DMS153 (cell line): ENCODE results near the gene GUCY1A2.
"Not testable (repeated sequence)": the region's sequence is repeated elsewhere in the genome, so short reads cannot be mapped to it uniquely, and the experiment has no call there.

Source experiments
- DNase-seq: peaks from one replicate; lab custom pipeline; 2025; lab: John Stamatoyannopoulos, UW

The GUCY1A2 gene

DNA sequence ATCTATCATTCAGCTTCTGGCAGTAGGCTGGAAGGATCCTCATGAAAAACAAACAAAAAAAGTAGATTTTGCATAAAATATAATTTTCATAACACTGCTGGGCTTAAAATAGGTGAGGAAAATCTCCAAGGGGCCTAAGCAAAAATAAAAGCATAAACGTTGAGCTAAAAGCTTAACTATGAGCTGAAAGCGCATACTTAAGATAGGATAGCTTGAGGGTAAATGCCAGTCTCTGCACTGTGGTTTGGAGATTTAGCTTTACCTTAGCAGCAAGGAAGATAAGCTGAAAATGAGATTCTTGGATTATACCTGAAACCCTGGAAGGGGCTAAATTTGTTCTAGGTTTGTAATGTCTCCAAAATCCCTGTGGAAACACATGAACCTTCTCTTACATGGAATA, 183.7 kb downstream of the GUCY1A2 start:
- no peak for DNase-seq

DNA sequence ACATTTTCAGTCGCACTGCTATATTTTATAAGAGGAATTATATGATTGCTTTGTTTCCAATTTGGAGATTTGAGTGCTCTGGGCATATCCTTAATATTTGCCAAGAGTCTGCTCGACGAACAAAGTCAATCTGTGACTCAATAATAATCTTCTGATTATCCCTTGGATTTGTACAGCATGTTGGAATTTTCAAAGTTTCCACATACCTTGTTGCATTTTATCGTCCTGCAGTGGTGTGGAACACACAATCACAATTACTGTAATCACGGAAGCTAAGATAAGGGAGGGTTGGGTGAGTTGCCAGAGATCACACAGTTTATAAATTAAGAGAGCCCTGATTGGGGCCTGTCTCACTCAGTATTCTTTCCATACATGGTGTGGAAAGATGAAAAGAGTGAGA, 189.3 kb downstream of the GUCY1A2 start:
- no peak for DNase-seq

- no peak for DNase-seq
Measured at GRCh38 chr11:106828576-106828975, 189.7 kb downstream of the GUCY1A2 start.

DNA sequence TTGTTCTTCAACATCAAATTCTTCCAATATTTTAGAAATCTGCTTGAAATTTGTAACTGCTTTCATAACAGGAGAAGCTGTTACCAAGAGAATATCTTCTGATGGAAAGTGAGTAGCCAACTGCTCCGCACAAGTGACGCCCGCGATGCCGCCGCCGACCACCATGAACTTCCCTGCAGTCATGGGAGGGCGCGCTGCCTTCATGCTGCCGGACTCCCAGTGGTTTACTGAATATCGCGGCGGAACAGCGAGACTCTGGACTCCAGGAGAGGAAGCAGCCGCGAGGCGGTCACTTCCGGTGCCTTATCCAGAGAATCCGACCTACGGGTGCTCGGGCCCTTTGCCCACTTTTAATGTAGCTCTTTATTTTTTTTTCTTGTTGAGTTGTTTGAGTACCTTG, 190.6 kb downstream of the GUCY1A2 start:
- no peak for DNase-seq

DNA sequence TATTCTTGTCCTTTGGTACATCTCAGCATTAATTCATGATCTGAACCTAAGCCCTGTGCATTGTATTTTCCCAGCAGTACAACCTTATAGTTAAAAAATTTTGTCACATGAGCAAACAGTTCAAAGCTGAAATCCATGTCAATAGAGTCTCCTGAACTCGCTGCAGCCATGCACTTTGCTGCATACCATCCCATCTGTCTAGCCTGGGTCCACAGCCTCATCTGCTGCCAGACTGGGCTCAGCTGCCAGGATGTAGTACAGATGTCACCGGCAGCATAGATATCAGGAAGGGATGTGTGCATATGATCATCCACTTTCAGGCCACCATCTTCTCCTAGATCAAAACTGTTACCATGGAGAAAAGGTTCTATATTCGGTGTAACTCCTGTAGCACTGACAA, 191.7 kb downstream of the GUCY1A2 start:
- not testable (repeated sequence) for DNase-seq

GRCh38 chr11:106821826-106822225, 196.4 kb downstream of the GUCY1A2 start:
- no peak for DNase-seq

GRCh38 chr11:106821291-106821690, 197.0 kb downstream of the GUCY1A2 start:
- DNase-seq = no peak

- no peak for DNase-seq
Measured at GRCh38 chr11:106818443-106818842, 199.8 kb downstream of the GUCY1A2 start.

- DNase-seq = no peak
Measured at GRCh38 chr11:106815209-106815608, 203.1 kb downstream of the GUCY1A2 start.

- no peak for DNase-seq
Measured at GRCh38 chr11:106813806-106814205, 204.5 kb downstream of the GUCY1A2 start.

- DNase-seq = no peak
Measured at GRCh38 chr11:106794058-106794457, 224.2 kb downstream of the GUCY1A2 start.

- DNase-seq = no peak
Measured at GRCh38 chr11:106789406-106789805, 228.9 kb downstream of the GUCY1A2 start.

GRCh38 chr11:106787454-106787853, 230.8 kb downstream of the GUCY1A2 start:
- no peak for DNase-seq

DNA sequence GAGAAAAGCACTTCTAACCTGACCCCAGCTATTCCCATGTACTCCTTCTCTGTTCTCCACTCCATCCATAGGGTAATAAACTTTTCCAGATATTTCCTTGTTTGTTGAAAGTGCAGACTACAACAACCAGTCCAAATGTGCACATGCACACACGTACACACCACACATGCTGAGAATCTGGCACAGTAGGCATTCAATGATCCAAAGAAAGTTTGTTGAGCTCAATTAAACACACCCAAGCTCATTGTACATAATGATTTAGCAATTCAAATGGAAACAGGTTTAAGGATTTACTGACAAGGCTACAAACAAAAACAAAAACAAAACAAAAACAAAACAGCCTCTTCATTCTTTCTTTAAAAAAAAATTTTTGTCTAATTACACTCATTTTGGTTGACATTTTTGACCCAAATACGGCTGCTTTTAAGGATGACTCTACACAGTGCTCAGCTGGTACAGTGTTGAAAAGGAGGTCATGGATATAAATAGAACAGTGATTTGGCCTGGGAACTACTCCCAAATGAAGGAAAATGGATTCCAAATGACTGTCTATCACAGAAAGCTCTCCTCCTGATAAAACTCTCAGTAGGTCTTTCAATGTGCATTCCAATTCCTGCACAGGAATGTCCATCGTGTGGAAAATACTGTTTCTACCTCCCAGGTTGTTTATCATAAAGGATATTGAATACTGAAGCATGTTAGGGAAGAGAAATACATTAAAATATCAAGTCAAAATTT, 232.2 kb downstream of the GUCY1A2 start:
- no peak for DNase-seq

- DNase-seq = not testable (repeated sequence)
Measured at GRCh38 chr11:106777302-106777701, 241.0 kb downstream of the GUCY1A2 start.

GRCh38 chr11:106770489-106771085, 247.7 kb downstream of the GUCY1A2 start:
- DNase-seq = no peak

DNA sequence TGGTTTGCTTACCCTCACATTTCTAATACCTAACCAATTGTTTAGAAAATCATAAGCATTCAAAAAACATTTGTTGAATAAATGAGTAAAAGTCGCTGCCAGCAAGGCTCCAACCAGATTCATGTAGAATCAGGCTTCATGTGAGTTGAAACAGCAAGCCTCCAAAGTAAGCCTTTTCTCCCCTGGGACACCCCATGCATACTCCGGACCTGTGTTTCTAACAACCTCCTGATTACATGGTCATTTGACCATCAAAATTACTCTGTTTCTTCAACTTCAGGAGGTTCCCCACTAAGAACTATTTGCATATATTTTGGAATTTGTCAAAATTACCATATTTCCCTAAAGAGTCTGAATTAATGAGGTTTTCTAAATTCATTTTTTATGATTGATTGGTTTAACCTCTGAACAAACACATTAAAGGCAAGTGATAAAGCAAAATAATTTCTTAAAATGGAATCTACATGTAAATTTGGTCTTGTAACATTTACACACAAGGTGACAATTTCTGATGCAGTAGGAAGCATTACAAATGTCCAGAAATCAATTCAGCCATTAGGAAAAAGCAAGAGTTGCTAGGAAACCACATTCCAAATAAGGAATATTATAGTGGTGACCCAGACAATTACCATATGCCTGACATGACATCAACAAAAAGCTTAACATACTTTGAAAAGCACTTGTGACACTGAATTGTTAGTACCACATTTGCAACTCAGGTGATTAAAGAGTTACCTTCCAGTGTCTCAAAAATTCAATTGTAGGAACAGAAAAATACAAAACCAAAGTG, 252.6 kb downstream of the GUCY1A2 start:
- DNase-seq = no peak

DNA sequence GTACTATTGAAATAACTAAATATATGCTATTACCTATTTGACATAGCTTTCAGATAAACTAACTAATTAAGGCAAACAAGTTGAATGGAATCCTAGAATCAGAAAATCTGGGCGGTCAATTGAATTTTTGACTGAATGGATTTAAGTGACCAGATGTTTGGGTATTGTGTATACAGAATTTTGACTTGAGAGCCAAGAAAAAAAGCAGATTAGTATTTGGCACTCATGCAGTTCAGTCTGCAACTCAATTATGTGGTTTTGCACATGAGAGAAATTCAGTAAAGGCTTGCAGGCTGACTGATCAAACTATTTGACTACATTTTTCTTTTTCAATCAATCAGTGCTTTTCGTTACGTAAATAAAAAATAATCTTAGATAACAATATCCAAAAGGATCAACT, 254.8 kb downstream of the GUCY1A2 start:
- no peak for DNase-seq

DNA sequence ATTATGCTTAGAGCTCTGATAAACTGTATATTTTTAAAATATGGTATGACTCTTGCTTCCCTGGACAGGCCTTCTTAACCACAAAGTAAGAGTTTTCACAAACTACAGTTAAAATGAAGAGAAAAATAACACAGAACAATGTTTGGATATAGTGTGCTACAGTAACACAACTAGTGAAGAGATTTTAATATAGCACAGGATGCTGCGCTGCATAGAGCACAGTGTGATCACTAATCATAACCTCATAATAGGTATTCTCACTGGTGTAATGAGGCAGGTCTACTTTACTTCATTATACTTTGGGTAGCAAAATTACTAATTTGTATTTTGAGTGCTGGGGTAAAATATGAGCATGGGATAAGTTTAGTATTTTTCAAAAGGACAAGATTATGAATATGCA, 256.5 kb downstream of the GUCY1A2 start:
- no peak for DNase-seq

DNA sequence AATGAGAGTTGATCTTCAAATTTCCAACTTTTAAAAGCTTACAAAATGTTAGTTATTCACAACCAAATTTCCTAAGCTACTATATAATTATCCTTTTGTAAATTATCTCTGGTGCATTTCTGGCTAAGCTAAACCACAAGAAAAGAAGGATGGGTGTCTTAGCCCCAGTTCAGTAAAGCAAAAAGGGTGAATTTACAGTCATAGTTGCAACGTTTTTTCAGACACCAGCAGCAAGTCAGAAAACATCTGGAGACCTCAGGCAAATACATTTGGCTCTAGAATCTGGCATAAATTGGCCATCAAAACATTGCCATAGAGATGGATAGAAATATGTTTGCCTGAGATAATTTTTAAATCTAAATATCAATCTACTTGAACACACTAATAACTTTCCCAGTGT, 257.0 kb downstream of the GUCY1A2 start:
- DNase-seq = no peak

DNA sequence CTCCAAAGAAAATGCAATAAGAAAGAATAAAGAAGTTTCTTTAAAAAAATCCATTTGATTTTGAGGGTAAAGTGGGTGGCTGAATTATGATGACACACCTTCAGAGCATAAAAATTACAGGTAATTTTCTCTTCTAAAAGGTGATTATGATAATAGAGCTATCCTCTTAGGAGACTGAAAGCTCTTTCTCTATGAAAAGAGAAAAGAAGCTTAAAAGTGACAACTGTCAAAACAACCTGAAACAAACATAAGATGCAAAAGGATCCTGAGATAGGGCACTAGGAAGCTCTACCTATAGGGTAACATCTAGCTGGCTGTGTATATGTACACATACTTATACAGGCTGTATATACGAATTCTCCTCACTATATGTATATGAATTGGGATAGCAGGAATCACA, 270.2 kb downstream of the GUCY1A2 start:
- DNase-seq = no peak

DNA sequence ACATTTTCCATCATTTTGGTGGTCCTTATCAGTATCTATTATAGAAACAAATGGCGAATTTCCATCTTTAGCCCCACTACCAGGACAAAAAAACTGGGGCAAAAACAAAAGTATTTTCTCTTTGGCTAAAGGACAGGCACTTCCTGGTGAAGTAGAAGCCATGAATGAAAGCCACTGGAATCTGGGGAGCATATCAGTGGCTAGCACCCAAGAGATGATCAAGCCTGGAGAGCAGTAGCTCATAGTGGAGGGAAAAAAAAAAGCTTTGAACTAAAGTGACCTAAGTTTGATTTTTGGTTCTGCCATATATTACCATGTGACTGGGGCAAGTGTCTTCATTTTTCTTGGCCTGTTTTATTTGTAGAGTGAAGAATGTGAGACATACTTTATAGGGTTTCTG, 272.3 kb downstream of the GUCY1A2 start:
- no peak for DNase-seq

GRCh38 chr11:106733635-106734034, 284.6 kb downstream of the GUCY1A2 start:
- DNase-seq = no peak
